Ectodermal cell (in vitro differentiated cells): ENCODE measurements around the gene KLHDC4.

Experiments used
- H3K27ac ChIP-seq: 2 replicates; pipeline ENCODE4 v1.7.0; 2013; ENCODE audit warnings: mild to moderate bottlenecking, low read depth, low read length; ENCODE audit not compliant: insufficient read depth, poor library complexity, severe bottlenecking
- H3K27me3 ChIP-seq: 2 replicates; pipeline ENCODE4 v1.7.0; 2013; ENCODE audit warnings: mild to moderate bottlenecking, low read length; ENCODE audit not compliant: insufficient read depth, control insufficient read depth, poor library complexity, severe bottlenecking
- H3K36me3 ChIP-seq: one replicate; pipeline ENCODE4 v1.7.0; 2013; ENCODE audit warnings: low read length; ENCODE audit not compliant: control insufficient read depth, insufficient read depth
- H3K4me1 ChIP-seq: one replicate; pipeline ENCODE4 v1.7.0; 2013; ENCODE audit warnings: low read length; ENCODE audit not compliant: control insufficient read depth, insufficient read depth
- H3K4me3 ChIP-seq: 2 replicates; pipeline ENCODE4 v1.7.0; 2013; ENCODE audit warnings: low read depth, low read length, control low read depth; ENCODE audit not compliant: insufficient read depth
- H3K9me3 ChIP-seq: 2 replicates; pipeline ENCODE4 v1.7.0; 2013; ENCODE audit warnings: mild to moderate bottlenecking, low read length, moderate library complexity; ENCODE audit not compliant: control insufficient read depth
- WGBS, 2 experiments: methylation state at CpG; one replicate each; pipeline ENCODE4 v1.1.7; 2013; ENCODE audit warnings: missing lambda C conversion rate in 2 of 2; 5-methylcytosine and 5-hydroxymethylcytosine counted together

KLHDC4 gene

GRCh38 chr16:87678618-87679017, 87.2 kb downstream of the KLHDC4 start:
- Histone ChIP-seq H3K4me1 (no peaks in the 10 kb centered on the region), H3K27ac (no peak overlapping the region), H3K27me3 (no peaks in the 10 kb centered on the region), H3K4me3 (no peak overlapping the region), H3K36me3 (no peaks in the 10 kb centered on the region), H3K9me3 (no peaks in the 10 kb centered on the region)
- WGBS, 2 experiments = 74 to 76% methylated on average over 14 of the region's 14 CpGs

- H3K9me3 ChIP-seq = no peaks in the 10 kb centered on the region
- no peaks in the 10 kb centered on the region for H3K27me3 ChIP-seq
- no peaks in the 10 kb centered on the region for H3K36me3 ChIP-seq
- no peak overlapping the region for H3K4me3 ChIP-seq
- 92 to 96% methylated on average over 5 of the region's 5 CpGs for WGBS, 2 experiments
- H3K4me1 ChIP-seq = no peaks in the 10 kb centered on the region
- H3K27ac ChIP-seq = no peak overlapping the region
Observed at GRCh38 chr16:87677830-87678229, 88.0 kb downstream of the KLHDC4 start.

- Histone ChIP-seq H3K4me1 (no peaks in the 10 kb centered on the region), H3K9me3 (no peaks in the 10 kb centered on the region), H3K36me3 (no peaks in the 10 kb centered on the region), H3K4me3 (no peak overlapping the region), H3K27me3 (no peaks in the 10 kb centered on the region), H3K27ac (no peak overlapping the region)
- WGBS, 2 experiments = 54 to 60% methylated on average over 12 to 14 of the region's 15 CpGs
Observed at GRCh38 chr16:87675111-87675719, 90.6 kb downstream of the KLHDC4 start.

GRCh38 chr16:87674419-87674818, 91.4 kb downstream of the KLHDC4 start:
- Histone ChIP-seq H3K36me3 (no peaks in the 10 kb centered on the region), H3K4me1 (no peaks in the 10 kb centered on the region), H3K9me3 (no peaks in the 10 kb centered on the region), H3K27me3 (no peaks in the 10 kb centered on the region), H3K27ac (no peak overlapping the region), H3K4me3 (no peak overlapping the region)
- WGBS, 2 experiments = 96 to 98% methylated on average over 5 of the region's 5 CpGs

- WGBS, 2 experiments = 88 to 91% methylated on average over 20 of the region's 20 CpGs
- Histone ChIP-seq H3K9me3 (no peaks in the 10 kb centered on the region), H3K4me3 (no peak overlapping the region), H3K27me3 (no peaks in the 10 kb centered on the region), H3K4me1 (no peaks in the 10 kb centered on the region), H3K27ac (no peak overlapping the region), H3K36me3 (no peaks in the 10 kb centered on the region)
Observed at GRCh38 chr16:87671715-87672270, 94.0 kb downstream of the KLHDC4 start.

- Histone ChIP-seq H3K27ac (no peak overlapping the region), H3K4me3 (no peak overlapping the region), H3K9me3 (no peaks in the 10 kb centered on the region), H3K4me1 (no peaks in the 10 kb centered on the region), H3K36me3 (no peaks in the 10 kb centered on the region), H3K27me3 (no peaks in the 10 kb centered on the region)
- 94% methylated on average over 13 of the region's 13 CpGs for WGBS, 2 experiments
Observed at GRCh38 chr16:87671221-87671620, 94.6 kb downstream of the KLHDC4 start.

GRCh38 chr16:87669672-87670071, 96.1 kb downstream of the KLHDC4 start:
- 91 to 93% methylated on average over 21 of the region's 21 CpGs for WGBS, 2 experiments
- Histone ChIP-seq H3K4me3 (no peak overlapping the region), H3K27me3 (no peaks in the 10 kb centered on the region), H3K4me1 (no peaks in the 10 kb centered on the region), H3K9me3 (no peaks in the 10 kb centered on the region), H3K27ac (no peak overlapping the region), H3K36me3 (no peaks in the 10 kb centered on the region)

GRCh38 chr16:87667946-87668345, 97.8 kb downstream of the KLHDC4 start:
- no peaks in the 10 kb centered on the region for H3K9me3 ChIP-seq
- H3K36me3 ChIP-seq = no peaks in the 10 kb centered on the region
- no peaks in the 10 kb centered on the region for H3K4me1 ChIP-seq
- whole genome bisulfite sequencing, 2 experiments = 95 to 96% methylated on average over 19 of the region's 19 CpGs
- no peak overlapping the region for H3K27ac ChIP-seq
- H3K4me3 ChIP-seq = no peak overlapping the region
- H3K27me3 ChIP-seq = no peaks in the 10 kb centered on the region

GRCh38 chr16:87667443-87667842, 98.3 kb downstream of the KLHDC4 start:
- Histone ChIP-seq H3K27ac (no peak overlapping the region), H3K9me3 (no peaks in the 10 kb centered on the region), H3K4me1 (no peaks in the 10 kb centered on the region), H3K27me3 (no peaks in the 10 kb centered on the region), H3K4me3 (no peak overlapping the region), H3K36me3 (no peaks in the 10 kb centered on the region)
- 87 to 89% methylated on average over 7 of the region's 7 CpGs for WGBS, 2 experiments

GRCh38 chr16:87666919-87667318, 98.9 kb downstream of the KLHDC4 start:
- Histone ChIP-seq H3K27me3 (no peaks in the 10 kb centered on the region), H3K36me3 (no peaks in the 10 kb centered on the region), H3K9me3 (no peaks in the 10 kb centered on the region), H3K4me3 (no peak overlapping the region), H3K4me1 (no peaks in the 10 kb centered on the region), H3K27ac (no peak overlapping the region)
- 89 to 90% methylated on average over 16 of the region's 16 CpGs for WGBS, 2 experiments
